GM21367 (cell line): ENCODE data around the gene ASCC3.
"Not testable (repeated sequence)": the region's sequence is repeated elsewhere in the genome, so short reads cannot be mapped to it uniquely, and the experiment has no call there.

Experiments used
- ATAC-seq: cut with Tn5 transposase; IDR thresholded peaks from one replicate; pipeline ENCODE4 v1.9.1; 2021; ENCODE audit not compliant: unreplicated experiment

The ASCC3 gene

GRCh38 chr6:100880853-100881706 lies at the start of gene ASCC3:
Gene ASCC3, minus strand, starts transcription at chr6:100881329. Its CDS starts 13,332 bp downstream, at chr6:100867997.
- ATAC-seq, result peak; percentile 97

- no peak for ATAC-seq
Observed at GRCh38 chr6:100925749-100926148, 44.6 kb upstream of the ASCC3 start.

- no peak for ATAC-seq
Observed at GRCh38 chr6:100924534-100925227, 43.6 kb upstream of the ASCC3 start.

- ATAC-seq, result no peak
Observed at GRCh38 chr6:100923481-100924165, 42.5 kb upstream of the ASCC3 start.

GRCh38 chr6:100920028-100920605 lies 39.0 kb upstream of the ASCC3 start:
- no peak for ATAC-seq

- ATAC-seq, result no peak
Observed at GRCh38 chr6:100918152-100918551, 37.0 kb upstream of the ASCC3 start.

GRCh38 chr6:100915876-100916275 lies 34.7 kb upstream of the ASCC3 start:
- ATAC-seq, result no peak

- ATAC-seq, result no peak
Observed at GRCh38 chr6:100913400-100914276, 32.5 kb upstream of the ASCC3 start.

- ATAC-seq, result no peak
Observed at GRCh38 chr6:100906325-100906724, 25.2 kb upstream of the ASCC3 start.

GRCh38 chr6:100905067-100905466 lies 23.9 kb upstream of the ASCC3 start:
- no peak for ATAC-seq

GRCh38 chr6:100904316-100904715 lies 23.2 kb upstream of the ASCC3 start:
- ATAC-seq, result no peak

GRCh38 chr6:100901582-100901981 lies 20.5 kb upstream of the ASCC3 start:
- no peak for ATAC-seq

GRCh38 chr6:100899202-100899601 lies 18.1 kb upstream of the ASCC3 start:
- ATAC-seq, result no peak

- no peak for ATAC-seq
Observed at GRCh38 chr6:100897671-100898070, 16.5 kb upstream of the ASCC3 start.

GRCh38 chr6:100893743-100894142 lies 12.6 kb upstream of the ASCC3 start:
- no peak for ATAC-seq

GRCh38 chr6:100892693-100893092 lies 11.6 kb upstream of the ASCC3 start:
- ATAC-seq, result no peak

GRCh38 chr6:100892116-100892515 lies 11.0 kb upstream of the ASCC3 start:
- ATAC-seq, result no peak

- ATAC-seq, result no peak
Observed at GRCh38 chr6:100891079-100891478, 9.9 kb upstream of the ASCC3 start.

GRCh38 chr6:100890646-100891045 lies 9.5 kb upstream of the ASCC3 start:
- ATAC-seq, result not testable (repeated sequence)

- no peak for ATAC-seq
Observed at GRCh38 chr6:100889351-100889750, 8.2 kb upstream of the ASCC3 start.
